A204.1 (cell line): ENCODE measurements around the gene TNIP1.

Experiments used
- FAIRE-seq: peaks from 2 replicates; lab custom pipeline; 2012; peaks lifted over from hg19 to GRCh38; lab: Jason Lieb, UNC

The TNIP1 gene

DNA sequence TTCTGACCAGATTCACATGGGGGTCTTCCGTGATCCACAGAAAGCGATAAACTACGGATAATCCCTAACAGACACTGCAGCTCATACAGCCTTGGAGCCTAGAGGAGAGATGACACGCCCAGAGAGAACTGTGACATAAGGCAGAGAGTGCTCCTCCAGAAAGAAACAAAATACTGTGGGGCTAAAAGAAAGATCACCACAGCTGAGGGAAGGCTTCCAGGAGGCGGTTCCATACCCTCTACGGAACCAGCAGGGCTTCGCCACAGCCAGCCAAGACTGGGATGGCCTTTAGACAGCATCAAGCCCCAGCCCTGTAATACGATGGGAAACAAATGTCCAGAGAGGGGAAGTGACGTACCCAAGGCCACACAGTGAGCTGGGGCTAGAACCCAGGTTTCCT, 41.2 kb downstream of the TNIP1 start:
- no peak for FAIRE-seq

DNA sequence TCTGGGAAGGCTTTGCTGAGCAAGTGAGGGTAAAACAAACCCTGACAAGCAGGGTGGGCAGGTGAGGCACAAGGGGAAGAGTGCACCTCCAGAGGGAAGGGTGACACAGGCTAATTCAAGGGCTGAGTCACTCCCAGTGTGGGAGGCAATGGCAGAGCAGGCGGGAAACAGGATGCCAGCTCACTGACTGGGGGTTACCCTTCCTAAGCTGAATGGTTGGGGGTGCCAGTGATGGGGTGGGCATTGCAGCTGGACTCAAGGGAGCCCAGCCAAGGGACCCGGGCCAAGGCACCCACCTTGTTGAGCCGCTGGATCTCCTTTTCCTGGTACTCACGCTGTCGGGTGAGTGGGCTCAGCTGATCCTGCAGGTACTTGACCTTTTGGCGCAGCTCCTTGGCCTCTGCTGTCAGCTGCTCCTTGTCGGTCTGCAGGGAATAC, 42.0 kb downstream of the TNIP1 start:
- no peak for FAIRE-seq

DNA sequence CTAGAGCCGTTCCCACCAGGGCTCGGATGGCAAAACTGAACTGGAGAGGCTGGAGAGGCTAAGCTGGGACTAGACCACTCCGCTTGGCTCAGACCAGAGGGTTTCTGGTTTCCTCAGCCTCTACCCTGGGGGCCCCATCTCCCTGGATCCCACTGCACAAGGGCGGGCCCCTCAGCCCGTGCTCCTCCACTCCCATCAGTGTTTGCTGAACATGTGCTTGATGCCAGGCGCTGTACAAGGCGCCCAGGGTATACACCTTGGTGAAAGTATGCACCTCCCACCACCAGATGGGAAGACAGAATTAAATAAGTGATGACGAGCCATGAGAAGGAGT, 42.5 kb downstream of the TNIP1 start:
- no peak for FAIRE-seq

DNA sequence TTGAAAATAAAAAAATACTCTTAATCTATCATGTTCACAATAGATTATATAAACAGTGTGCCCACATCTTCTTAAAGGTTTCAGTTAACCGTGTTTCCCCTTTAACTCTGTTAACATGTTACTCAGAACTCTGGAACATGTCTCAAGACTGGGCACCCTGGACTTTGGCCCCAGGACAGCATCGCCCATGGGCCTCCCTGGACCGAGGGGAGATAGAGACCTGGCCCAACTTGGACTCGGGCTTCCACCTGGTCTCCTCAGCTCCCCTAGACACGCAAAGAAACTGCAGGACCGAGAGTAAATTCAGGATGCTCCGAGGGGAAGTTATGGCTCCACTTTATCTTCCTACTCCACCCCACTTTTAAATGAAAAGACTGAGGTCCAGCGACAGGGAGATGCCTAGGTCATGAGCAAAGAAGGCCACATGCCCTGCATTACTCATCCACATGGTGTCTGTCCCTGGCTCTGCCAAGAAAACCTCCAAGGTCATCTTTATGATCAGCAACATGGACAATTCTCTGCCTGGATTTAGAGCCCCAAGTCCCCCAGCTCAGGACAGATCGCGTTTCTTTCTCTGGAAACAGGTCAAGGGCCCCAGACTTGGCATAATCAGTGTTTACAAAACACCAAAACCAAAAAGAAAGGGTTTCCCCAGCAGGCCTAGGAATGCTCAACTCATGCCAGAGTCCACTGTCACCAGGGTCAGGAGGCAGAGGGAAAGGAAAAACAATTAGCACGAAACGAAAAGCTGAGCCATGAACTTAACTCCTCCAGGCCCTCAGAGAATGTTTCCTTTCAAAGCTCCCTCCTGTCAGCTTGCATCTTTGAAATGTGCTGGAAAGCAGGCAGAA, 43.0 kb downstream of the TNIP1 start:
- no peak for FAIRE-seq

DNA sequence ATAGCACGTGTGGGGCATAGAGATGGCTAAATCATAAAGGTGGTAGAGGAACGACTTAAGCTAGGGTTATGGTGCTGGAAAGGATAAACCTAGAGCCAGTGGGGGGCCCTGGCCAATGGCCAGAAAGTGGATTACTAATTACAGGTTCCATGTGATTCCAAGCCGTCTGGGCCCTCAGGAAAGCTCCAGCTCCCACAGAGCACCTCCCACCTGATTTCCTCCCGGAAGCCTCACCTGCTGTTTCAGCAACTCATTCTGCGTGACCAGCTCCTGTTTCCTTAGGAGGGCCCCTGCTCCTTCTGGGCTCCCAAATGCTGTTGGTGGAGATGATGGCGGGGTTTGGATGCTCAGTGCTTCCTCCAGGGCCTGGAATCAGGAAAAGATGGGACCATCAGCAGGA, 44.3 kb downstream of the TNIP1 start:
- FAIRE-seq = no peak

- FAIRE-seq = no peak
These were observed 46.1 kb downstream of the TNIP1 start for GRCh38 chr5:151034422-151035379.

- FAIRE-seq = no peak
These were observed 47.5 kb downstream of the TNIP1 start for GRCh38 chr5:151033217-151033934.

DNA sequence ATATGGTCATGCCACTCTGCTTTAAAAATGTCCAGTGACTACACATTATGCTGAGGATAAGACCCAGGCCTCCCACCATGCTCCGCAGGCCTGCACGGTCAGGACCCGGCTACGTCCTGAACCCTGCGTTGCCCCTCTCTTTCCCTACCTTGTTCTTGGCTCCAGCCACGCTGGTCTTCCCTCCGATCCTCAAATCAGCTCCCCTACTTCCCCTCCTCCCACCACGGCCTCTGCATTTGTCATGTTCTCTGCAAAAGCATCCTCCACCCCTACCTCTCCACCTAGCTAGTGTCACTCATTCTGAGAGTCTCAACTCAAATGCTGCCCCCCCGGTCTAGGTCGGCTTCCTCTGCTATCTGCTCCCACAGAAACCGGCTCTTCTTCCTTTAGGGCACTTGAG, 49.3 kb downstream of the TNIP1 start:
- no peak for FAIRE-seq

DNA sequence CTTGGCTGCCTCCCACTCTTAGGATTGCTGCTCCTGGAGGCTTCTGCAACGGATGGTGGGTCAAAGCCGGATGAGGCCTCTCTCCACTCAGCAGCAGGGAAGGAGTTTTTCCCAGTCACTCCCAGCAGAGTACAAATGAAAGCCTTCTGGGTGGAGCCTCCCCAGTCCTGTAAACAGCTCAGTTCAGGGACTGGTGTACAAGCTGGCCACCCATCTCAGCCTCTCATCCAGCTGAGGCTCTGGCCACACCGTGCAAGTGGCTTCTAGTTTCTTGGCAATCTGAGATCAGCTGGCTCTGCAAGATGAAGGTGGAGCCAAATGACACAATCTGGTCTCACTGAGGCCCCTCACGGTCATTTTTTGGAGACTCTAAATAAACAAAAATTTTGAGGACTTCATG, 50.5 kb downstream of the TNIP1 start:
- FAIRE-seq = no peak

DNA sequence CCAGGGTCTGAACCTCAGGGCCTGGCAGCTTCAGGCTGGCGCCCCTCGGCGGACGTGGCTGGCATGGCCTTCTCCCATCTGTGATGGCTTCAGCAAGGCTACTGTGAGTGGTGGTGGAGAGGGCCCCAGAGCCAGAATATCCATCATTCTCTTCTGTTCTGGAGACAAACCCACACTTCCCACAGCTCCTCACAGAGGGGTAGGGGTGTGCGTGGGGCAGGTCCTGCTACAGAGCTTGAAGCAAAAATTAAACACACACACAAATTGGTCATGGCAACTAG, 50.8 kb downstream of the TNIP1 start:
- no peak for FAIRE-seq

DNA sequence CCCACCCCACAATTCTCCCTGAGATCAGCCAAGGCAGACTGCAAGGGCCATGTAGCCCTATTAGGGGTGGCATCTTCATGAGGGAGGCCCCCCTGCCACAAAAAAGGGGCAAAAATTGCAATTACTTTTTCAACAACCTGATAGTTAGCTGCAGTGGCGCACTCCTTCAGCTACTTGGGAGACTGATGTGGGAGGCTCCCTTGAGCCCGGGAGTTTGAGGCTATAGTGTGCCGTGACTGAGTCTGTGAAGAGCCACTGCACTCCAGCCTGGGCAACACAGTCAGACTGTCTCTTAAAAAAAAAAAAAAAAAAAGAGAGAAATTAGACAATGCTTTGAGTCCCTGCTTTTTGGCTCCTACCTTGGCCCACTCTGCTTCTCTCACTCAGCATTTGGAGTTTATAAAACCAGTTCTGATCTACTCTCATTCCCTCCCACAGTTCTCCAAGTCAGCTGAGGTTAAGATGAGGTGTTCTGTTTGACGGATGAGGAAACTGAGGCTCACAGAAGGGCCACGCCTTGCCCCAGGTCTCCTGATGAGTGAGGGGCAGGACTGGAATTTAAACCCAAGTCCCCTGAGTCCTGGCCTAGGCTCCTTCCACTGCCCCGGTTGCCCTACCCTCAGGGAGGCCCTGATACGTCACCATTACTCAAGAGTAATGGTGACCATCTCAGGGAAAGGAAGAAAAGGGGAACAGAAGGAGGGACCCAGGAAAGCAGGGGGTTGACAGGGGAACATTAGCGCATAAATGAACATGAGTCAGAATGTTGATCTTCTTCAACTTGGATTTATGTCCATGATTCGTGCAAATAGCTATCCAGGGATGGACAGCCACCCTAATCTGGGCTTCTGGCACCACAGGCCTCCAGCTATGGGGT, 51.4 kb downstream of the TNIP1 start:
- FAIRE-seq = no peak

- FAIRE-seq = no peak
These were observed 52.1 kb downstream of the TNIP1 start for GRCh38 chr5:151028717-151029116.

GRCh38 chr5:151027961-151028479, 52.8 kb downstream of the TNIP1 start:
- FAIRE-seq = no peak

DNA sequence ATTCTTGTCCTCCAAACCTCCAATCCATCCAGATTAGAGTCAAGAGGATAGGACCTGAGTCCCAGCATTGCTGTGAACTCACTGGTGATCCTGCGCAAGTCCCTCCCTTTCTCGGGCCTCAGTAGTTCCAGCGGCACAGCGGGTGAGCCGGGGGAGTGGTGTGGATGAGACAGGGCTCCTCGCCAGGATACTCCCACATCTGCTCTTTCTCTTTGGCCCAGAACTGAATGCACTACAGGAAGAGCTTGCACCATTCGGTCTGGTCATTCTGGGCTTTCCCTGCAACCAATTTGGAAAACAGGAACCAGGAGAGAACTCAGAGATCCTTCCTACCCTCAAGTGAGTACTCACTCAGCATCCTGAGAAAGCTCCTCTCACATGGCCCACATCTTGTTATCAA, 54.2 kb downstream of the TNIP1 start:
- no peak for FAIRE-seq

GRCh38 chr5:151026088-151026487, 54.7 kb downstream of the TNIP1 start:
- no peak for FAIRE-seq

- FAIRE-seq = no peak
These were observed 55.6 kb downstream of the TNIP1 start for GRCh38 chr5:151025250-151025606.

GRCh38 chr5:151024440-151025249, 56.2 kb downstream of the TNIP1 start:
- no peak for FAIRE-seq

DNA sequence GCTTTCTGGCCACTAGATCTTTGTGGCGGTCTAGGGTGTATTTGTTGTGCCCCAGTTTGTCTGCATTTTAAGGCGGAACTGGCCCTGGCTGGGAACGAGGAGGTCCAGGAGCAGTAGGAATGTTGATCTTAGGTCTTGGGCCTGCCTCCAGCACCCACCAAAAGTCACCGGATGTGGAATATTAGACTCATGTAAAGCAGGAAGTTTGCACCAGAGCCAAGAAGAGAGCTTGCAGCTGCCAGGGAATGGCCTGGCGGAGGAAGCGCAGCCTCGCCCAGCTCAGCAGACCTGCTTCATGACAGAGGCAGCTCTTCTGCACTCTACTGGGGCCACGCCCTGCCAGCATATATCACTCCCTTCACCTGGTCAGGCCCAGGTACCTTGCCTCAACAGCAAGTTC, 57.2 kb downstream of the TNIP1 start:
- no peak for FAIRE-seq

- no peak for FAIRE-seq
These were observed 57.7 kb downstream of the TNIP1 start for GRCh38 chr5:151023047-151023615.

- FAIRE-seq = no peak
These were observed 58.3 kb downstream of the TNIP1 start for GRCh38 chr5:151022511-151023018.
